Stromal cell of bone marrow (primary cell): ENCODE data around the gene TGFBR2.

Experiments used
- DNase-seq: peaks from one replicate; pipeline ENCODE4 v3.0.0-alpha.2; 2012; ENCODE audit warnings: low read depth

Gene TGFBR2

DNA sequence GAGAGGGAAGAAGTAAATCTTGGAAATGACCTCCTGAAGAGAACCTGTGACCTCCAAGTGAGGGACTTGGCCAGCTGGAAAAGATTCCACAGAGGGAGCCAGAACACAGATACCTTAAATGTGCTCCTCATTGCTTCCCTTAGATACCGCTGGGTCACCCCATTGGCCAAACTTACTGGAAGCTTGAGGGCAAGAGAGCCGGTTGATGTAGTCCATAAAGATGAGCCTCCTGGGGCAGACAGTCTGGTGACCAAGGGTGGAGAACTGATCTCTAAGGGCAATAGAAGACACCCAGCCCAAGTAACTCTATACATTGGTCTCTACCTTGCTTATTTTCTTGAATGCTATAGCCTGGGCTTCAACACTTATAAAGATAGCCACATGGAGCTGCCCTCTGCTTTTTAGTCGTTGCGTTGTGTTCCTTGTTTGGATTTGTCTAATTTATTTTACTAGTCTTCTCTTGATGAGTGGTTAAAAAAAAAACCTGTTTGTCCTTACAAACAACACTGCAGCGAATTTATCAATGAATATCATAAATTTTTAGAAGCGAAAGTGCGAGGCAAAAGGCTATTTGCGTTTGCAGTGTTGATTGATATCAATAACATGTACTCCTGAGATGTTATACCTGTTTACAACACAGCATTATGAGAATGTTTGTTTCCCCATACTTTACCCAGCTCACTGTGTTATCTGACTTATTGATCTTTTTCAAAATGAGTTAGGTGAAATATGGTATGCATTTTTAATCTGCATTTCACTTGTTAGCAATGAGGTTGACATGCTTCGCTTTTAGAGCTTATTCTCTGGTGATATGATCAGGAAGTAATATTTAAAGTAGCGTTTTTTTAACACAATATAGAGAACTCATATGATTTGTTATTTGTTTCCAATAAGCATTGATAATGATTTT is 31.2 kb downstream of the TGFBR2 start:
- no peak for DNase-seq

DNA sequence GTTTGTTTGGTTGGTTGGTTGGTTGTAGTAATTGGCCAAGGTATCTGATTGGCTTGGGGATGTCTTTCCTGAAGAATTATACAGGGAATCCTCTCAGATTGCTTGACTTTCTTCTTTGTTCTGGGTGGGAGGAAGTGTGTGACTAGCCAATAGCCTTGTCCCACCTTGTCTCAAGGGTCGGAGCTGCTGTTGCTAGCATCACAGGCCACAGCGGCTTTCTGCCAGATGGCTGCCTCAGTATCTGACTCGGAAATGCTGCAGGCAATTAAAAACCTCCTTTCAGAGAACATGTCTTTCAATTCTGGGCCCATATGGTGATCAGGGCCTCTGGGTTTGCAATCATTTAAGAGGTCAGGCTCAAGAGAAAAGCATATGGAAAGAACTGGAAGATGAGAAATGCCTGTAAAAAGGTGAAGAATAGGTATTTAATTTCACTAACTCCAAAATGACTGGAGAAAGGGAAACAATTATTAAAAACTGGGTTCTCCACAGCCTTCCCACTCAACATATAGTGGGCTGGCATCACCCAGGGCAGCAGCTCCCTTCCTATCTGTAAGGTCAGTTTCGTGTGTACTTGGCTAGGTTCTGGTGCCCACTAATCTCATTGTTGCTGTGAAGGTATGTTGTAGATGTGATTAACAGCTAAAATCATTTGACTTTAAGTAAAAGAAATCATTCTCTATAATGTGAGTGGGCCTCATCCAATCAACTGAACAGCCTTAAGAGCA is 32.4 kb downstream of the TGFBR2 start:
- no peak for DNase-seq

DNA sequence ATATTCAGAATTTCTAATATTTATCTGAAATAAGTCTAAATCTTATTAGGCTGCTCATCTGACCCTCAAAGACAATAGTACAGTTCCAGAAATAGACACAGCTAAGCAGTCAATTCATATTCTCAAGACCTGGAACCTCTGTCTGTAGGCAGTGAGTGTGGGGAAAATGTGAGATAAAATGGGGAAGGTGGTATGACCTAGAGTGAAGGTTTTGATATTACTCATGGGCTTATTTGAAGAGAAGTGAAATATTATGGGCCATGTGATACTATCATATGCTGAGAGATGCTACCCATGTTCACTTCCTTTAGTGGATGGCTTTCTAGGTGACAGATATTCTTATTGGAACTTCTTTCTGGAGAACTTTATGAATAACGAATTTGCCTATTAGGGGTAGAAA is 33.5 kb downstream of the TGFBR2 start:
- no peak for DNase-seq

DNA sequence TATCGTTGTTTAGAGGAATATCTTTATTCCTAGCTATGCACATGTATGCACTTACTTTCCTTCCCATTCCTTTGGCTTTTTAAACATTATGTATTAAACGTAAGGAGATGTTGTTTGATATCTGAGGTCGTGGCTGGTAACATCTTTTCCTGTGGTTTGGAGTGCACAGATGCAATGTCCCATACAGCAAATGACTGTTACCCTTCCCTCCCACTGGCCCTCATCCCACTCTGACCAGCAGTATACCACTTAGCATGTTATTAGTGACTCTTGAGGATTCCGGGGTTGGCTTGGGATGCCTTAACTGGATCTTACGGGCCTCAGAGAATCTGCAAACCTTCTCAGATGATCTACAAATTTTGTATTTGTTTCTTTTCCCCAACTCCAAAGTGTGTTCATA is 34.5 kb downstream of the TGFBR2 start:
- DNase-seq = no peak

DNA sequence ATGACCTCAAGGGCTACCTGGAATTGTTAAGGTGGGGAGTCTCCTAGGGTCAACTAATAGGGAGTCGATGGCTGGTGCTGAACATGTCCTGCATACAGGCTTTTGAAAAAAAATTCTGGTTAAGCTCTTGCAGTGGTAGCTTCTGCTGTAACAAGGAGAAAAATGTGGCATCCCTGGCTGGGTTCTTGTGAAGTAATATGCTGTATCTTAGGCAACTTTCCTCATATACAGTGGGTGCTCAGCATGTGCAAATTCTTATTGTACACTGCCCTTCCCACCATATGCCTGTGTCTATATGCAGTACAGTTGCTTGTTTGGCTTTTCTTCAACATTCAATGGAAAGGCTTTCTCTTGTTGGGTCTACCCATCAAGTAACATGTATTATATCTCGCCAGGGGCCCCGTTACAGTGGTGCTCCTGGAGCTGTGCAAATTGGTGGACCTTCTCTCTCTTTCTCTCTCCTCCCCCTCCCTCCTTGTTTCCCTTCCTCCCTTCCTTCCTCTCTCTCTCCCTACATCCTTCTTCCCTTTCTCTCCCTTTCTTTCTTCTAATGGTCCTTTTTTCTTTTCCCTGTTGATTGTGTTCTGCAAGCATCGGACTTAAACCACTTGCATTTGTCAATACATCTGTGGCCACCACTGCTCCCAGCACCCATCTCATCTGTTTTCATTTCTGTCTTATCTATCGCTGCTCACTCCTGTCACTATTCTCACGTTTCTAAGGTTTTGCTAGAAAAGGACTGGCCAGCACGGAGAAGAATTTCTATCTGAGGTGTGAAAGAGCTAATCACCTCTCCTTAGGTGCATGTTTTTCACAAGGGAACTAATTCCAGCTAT is 35.2 kb downstream of the TGFBR2 start:
- no peak for DNase-seq

DNA sequence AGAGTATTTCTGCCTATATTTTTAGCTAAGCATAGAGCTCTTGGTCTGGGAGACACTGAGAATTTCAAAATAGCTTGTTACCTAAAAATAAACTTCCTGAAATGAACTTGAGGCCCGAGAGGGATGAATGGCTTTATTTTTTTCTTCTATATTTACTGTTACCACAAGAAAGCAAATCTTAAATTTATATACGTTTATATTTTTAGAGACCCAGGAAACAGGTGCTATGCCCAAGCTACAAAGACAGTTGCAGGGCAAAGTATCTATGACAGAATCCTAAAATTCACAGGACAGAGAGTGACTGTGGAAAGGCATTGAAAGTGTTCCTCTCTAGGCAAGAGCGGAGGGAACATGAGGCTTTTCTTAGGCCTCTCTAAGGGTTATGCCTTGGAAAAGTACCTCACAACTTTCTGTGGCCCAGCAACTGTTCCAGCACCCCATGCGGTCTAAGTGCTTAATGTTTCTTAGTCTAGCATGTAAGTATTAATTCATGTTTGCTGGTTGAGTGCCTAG is 36.5 kb downstream of the TGFBR2 start:
- no peak for DNase-seq

DNA sequence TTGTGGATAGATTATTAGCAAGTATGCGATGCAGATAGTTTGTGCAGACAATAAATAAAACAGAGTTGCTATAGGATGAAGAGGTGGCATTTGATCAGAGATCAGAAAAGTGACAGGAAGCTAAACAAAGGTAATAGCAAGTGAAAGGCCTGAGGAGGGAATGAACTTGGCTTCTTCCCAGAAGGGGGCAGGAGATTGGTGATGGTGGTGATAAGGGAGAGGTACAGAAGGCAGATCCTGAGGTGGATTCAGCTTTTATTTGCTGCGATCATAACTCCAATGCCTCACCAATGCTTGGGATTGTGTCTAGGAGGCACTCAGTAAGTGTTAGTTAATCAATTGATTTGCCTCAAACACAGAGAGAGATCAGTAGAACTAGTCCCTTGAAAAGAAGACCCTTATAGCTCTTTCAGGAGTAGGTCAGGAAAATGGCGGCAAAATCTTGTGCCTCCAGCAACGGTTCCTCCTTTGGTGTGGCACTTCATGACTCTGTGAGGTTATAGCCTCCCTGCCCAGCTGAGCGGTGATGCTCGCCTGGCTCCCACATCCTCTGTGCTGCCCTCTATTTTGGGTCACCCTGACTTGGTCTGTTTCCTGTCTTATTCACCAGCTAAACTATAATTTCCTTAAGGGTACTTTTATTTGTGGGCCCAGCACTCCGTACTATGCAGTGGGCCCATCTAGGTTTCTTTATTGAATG is 37.5 kb downstream of the TGFBR2 start:
- DNase-seq = no peak

DNA sequence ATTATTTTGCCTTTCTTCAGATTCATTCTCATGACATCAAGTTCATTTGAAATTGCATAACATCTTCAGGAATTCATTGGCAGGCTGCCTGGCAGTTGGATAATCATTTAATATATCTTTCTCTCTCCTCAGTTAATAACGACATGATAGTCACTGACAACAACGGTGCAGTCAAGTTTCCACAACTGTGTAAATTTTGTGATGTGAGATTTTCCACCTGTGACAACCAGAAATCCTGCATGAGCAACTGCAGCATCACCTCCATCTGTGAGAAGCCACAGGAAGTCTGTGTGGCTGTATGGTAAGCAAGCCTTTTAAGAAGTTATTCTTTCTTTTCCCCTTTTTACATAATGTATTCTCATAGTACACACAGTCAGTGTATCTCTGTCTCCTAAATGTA is 38.2 kb downstream of the TGFBR2 start:
- peak; percentile 52 for DNase-seq

DNA sequence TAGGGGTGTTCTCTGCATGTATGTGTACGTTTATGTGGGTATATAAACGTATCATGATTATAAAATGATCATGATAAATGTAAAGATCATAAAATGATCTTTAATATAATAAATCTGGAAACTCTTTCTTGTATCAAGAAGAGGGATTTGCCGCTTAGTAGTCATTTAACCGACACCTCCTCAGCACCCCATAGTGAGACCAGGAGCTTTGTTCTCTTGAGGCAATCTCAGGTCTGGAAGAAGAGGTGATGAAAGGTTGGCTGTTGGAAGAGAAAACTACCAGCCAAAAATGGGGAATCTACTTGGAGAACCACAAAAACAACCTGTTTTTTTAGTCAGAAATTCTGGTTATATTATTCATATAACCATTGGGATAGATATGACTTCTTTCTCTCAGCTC is 38.7 kb downstream of the TGFBR2 start:
- no peak for DNase-seq

DNA sequence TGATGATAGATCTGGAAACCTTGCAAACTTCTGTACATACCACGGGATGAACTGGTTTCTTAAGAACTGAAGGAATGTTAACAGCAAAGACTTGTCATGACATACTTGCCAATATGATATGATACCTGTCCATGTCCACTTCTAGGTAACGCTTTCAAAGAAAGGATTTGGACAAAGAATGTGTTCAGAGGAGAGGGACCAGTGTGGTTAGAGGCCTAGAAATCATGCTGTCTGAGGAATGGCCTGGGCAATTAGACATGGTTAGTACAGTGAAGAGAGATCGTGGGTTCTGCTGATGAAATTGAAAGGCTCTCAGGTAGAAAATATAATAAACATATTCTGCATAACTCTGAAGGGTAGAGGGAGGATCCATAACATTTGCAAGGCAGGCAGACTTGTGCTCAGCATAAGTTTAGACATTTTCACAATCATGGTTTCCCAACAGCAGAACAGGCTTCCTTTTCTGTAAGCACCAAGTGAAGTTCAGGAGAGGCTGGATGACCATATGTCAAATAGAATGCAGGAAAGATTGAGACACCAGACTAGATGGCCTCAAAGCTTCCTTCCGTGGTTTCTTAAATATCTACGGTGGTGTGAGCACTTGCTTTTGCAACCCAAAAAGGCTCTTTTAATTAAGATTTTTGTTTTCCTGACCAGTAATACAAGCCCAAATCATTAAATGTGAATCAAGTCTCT is 39.9 kb downstream of the TGFBR2 start:
- no peak for DNase-seq

DNA sequence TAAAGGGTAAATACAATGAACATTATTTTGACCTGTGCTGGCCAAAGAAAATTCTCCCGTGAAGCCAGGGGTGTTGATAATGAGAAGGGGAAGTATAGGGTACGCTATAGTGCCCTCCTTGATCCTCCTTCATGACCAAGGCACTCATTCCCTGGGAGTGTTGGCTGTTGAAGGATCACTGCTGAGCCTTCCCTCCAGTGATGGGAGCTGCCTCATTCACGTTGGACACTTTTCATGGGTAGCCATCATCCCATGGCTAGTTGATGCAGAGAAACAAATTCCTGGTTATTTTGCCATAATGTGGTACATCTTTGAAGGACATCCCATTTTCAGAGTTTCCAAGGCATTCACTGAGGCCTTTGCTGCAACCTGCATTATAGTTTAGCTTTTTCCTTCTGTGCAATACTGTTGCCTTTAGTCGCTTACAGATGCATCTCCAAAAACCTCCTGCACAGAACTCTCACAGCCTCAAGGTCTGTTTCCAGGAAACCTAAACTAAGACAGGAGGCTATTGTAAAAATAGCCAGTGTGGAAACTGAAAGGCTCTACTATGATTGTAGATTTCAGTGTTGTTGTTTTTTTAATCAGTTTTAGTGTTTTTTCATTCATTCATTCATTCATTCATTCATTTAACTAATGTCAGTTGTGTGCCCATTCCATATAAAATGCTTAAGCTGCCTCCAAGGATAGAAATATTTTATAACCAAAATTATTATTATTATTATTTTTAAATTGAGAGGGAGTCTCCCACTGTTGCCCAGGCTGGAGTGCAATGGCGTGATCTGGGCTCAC is 40.8 kb downstream of the TGFBR2 start:
- no peak for DNase-seq

DNA sequence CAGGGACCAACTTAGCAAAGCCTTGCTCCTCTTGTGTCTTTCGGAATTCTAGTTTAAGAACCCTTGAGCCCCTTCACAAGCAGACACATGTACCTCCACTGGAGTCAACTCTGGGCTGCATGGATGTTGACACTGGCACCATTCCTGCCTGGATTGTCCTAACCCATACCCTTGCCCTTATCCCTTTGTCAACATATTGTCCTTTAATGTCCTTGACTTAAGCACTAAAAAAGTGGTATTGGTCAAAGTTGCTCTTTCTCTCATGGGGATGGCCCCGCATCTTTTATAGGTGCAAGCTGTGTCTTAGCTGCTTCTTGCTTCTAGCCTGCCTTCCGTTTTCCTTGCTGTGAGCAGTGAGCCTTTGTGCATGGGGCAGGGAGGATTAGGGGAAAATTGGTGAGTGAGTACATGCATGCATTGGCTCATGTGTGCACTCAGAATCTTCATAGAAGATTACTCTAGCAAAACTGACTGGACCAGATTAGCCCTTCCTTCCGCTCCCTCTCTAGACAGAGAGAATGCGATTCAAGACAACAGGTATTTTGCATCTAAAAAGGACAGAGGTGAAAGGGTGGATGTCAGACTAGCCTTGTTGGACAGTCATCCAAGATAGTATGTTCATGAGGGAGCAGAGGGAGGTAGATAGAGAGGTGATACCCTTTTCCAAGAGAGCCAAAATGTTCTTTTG is 42.4 kb downstream of the TGFBR2 start:
- no peak for DNase-seq

DNA sequence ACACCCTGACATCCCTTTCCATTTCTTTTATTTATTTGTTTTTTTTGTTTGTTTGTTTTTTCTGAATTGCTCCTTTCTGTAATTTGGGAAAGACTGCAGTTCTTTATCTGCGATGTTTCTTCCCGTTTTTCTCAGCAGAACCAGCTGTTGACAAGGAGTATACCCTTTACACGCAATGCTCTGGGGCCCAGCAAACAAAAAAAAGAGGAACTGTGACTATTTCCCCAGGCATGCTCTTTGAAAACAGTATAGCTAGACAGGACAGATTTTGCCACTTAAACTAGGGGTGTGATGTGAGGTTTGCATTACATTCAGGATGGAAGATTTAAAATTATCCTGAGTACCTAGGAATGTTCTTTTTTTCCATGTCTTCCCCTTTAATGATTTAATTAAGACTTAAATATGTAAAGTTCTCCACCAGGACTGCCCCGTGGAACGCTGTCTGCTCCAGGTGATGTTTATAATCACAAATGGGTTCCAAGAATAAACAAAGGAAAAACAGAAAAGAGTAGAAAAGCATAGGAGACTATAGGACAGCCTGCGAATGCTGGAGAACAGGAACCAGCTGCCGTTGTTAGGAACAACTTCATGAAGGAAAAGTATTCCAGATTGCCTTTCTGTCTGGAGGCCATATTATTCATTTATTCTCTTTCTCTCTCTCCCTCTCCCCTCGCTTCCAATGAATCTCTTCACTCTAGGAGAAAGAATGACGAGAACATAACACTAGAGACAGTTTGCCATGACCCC is 43.3 kb downstream of the TGFBR2 start:
- DNase-seq = no peak

DNA sequence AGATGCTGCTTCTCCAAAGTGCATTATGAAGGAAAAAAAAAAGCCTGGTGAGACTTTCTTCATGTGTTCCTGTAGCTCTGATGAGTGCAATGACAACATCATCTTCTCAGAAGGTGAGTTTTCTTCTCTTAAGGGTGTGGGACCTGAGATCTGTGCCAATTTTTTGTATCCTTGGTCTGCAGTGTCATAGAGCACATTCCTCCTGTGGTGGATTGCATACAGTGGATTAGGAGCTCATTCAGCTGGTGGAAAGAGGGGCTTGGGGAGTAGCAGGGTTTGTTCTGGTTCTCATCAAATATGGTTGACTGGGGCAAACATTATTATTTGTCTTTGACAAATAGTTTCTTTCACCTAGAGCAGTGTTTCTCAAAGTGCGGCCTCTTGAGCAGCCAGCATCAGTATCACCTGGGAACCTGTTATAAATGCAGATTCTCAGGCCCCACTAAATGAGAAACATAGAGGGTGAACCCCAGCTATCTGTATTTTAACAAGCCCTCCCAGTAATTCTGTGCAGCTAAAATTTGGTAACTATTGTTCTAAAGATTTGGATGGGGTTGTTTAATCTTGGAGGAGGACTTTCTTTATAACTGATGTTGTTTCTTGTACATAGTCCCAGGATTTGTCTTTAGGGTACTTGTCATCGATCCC is 44.1 kb downstream of the TGFBR2 start:
- DNase-seq = no peak

DNA sequence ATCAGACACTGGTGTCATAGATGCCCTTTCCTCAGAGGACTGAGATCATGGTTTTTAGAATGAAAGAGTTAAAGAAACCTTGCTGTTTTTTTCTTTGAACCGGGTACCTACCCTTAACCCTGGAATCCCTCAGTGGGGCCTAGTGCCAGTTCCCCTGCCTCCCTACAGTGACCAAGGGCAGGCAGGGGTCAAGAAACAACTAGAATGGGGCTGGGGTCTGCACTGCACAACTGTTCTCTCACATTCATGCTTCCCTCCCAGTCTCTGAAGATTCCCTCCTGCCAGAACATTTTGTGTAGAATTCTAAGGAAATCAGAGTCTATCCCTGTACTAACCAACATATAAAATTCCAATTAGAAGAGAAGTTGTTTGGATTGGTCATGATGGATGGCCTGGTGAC is 47.9 kb downstream of the TGFBR2 start:
- no peak for DNase-seq

DNA sequence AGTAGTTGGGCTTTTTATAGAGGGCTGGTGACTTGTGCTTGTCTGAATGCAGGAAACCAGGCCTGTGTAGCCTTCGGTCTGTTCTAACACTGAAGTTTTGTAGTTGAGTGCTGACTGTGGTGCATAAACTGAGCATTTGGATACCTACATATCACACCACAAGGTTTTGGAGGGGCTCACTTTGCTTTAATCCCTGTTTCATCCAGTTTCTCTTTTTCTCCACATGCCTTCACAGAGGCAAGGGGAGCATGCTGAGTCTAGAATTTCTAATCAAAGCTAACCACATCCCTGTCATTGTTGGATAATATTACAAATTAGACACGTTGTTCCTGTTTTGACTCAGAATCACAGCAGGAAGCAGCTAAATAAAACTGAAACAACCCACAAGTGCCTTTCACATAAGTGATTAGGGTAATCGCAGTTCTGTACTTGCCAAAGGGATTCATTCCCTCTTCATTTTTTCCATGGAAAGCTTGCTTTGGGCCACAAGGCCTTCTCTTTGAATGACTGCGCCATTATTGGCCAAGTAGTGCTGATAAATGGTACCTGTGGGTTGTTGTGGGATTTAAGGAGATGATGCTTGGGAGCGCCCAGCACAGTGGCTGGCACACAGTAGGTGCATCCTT is 48.9 kb downstream of the TGFBR2 start:
- peak; percentile 57 for DNase-seq

DNA sequence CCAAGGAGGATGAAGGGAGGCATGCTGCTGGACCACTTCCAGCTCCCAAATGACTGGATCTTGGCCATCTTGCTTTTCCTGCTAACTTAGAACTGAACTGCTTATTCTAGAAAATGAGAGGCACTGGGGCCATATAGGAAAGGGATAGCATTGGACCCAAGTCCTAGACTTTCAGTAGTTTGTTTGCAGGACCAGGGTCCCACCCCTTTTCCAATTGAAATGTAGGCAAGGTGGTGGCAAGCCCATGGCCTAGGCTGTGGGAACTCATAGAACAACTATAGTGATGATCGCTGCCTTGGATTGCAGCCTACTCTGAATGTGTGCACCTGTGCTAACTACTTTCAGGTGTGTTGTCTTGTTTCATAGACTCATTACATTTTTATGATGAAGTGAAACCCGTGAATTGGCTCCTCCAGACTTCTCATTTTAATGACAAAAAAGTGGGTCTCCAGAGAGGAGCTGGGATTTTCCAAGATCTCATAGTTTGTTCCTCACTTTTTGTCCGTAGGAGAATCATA is 50.3 kb downstream of the TGFBR2 start:
- DNase-seq = no peak

DNA sequence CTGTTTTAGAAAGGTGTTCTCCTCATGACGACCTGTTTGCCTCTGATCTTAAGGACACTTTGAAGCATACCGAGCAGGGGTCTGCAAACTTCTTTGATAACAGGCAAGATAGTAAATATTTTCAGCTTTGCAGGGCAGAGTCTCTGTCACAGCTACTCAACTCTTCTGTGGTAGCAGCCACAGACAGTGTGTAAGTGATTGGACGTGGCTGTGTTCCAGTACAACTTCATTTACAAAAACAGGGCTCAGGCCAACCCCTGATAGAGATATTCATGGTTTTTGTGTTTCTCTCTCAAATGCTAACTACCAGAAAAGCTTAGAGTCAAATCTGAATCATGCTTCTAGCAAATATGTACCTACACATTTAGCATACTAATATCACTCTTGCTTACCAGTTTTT is 51.5 kb downstream of the TGFBR2 start:
- DNase-seq = no peak
